HG03066 (cell line): ENCODE measurements around the gene COMMD9.
"Not testable (repeated sequence)": the region's sequence is repeated elsewhere in the genome, so short reads cannot be mapped to it uniquely, and the experiment has no call there.

Experiments used
- ATAC-seq: cut with Tn5 transposase; IDR thresholded peaks from one replicate; pipeline ENCODE4 v1.9.1; 2021; ENCODE audit warnings: low read depth; ENCODE audit not compliant: unreplicated experiment

The COMMD9 gene

DNA sequence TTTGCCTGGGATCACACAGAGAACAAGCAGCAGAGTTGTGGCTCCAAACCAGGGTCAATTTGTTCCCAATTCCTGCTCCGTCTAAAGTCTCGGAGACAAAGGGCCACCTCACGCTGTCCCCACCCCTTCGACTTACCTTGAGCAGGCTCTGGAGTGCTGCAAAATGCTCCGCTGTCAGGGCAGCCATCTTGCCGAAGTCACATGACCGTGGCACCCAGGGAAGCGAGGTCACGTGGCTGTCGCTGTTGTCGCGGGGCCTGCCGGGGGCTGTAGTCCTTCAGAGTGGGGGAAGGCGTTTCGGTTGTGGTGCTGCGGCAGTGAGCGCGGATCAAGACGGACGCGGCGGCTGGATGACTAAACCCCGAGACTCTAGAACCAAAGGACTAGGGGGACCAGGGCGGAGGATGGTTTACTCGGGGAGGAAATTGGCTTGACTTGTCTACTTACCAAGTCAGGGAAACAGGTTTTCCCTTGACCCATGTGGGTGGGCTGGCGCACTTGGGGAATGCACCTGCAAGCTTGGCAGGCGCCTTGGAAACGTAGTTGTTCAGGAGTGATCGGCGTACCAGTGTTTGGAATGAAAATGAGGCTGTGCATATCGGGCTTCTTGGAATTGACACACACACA lies at the start of gene COMMD9:
COMMD9 (minus strand) TSS at position 199 of the 627 bp plus-strand sequence; CDS start at position 187, 12 bp downstream.
- ATAC-seq, result peak; percentile 99

- ATAC-seq, result no peak
Measured at GRCh38 chr11:36333897-36334296, 44.7 kb upstream of the COMMD9 start.

DNA sequence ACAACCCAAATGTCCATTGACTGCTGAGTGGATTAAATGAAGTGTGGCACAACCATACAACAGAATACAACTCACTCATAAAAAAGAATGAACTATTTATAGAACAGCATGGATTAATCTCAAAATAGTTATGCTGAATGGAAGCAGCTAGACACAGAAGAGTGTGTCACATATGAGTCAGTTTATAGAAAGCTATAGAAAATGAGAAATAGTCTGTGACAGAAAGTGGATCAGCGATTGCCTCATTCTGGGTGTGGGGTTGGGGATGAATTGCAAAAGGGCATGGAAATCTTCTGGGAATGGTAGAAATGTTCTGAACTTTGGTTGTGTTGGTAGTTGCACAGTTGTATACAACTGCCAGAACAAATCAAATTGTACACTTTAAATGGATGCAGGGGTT lies 44.2 kb upstream of the COMMD9 start:
- no peak for ATAC-seq

DNA sequence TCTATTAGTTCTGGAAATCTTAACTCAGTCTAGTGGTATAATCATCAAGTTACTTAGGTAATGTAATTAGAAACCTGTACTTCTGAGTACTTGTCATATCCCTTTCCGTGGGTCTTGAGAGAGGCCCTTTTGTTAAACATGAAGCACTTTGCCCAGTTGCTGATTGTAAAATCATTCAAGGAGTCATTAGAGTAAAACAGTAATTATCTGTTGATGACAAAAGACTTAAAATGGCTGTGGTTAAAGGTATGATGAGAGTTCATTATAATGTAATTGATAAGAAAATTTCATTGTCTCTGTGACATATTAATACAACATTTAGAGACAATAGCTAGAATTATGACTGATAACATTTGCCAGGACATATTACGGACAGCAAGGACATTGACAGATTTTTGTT lies 41.2 kb upstream of the COMMD9 start:
- no peak for ATAC-seq

- ATAC-seq, result no peak
Measured at GRCh38 chr11:36328966-36329673, 39.9 kb upstream of the COMMD9 start.

- peak; percentile 65 for ATAC-seq
Measured at GRCh38 chr11:36326524-36327419, 37.5 kb upstream of the COMMD9 start.

- ATAC-seq, result not testable (repeated sequence)
Measured at GRCh38 chr11:36325403-36325802, 36.2 kb upstream of the COMMD9 start.

DNA sequence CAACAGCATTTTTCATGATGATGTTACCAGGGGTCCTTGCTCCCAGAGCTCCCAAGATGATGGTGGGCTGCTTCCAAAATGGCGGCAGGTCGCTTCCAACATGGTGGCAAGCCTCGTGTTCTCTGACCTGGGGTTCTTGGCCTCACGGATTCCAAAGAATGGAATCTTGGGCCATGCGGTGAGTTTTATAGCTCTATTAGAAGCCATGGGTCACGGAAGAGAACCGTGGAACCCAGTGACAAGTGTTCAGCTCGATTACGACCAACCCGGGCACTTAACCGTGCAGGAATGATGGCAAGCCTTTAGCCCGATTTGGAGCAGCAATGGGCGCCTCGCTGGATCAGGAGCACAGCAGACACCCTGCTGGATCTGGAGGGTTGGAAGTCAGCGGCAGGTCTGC lies 35.7 kb upstream of the COMMD9 start:
- ATAC-seq, result not testable (repeated sequence)

- no peak for ATAC-seq
Measured at GRCh38 chr11:36317992-36318391, 28.8 kb upstream of the COMMD9 start.

- no peak for ATAC-seq
Measured at GRCh38 chr11:36316049-36316448, 26.8 kb upstream of the COMMD9 start.

DNA sequence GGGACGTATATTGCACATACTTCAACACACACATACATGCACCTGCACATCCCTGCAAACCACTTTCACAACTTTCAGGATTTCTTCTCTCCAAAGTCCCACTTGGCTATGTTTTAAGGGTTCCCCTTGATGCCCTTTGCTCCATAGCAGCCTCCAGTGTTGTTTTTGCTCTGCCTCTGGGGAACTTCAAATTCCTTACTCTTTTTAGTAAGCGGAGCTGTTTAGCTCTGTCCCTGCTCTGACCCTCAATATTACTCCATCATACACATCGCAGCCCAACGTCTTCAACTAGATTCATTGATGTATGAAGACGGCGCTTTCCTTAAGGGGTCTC lies 25.2 kb upstream of the COMMD9 start:
- ATAC-seq, result no peak

DNA sequence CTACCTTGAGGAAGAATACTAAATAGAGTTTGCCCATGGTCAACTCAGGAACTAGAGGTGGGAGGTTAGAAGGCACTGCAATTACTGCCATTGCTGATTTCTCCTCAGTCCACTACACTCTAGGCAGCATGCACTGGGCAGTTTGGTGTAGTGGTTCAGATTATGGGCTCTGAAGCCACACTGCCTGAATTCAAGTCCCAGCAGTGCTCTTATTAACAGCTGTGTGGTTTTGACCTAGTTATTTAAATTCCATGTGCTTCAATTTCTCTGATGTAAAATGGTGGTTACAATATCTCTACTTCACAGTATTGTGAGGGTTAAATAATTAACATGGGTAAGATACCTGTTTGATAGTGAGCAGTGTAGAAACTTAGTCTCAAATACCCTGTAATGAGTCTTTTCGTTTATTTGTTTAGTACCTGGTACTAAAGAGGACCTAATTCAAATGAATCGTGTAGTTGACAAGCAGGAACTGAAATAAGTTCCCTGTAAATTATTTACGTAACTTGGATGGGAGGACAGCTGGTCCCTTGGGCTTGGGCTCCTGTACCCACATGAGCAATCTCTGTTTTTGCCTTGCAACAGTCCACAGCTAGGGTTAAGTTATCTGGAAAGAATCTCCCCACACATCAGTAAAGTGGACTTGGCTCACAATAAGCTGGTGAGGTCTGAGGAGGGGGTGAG lies 24.7 kb upstream of the COMMD9 start:
- peak; percentile 81 for ATAC-seq

- ATAC-seq, result no peak
Measured at GRCh38 chr11:36312611-36313472, 23.6 kb upstream of the COMMD9 start.

- ATAC-seq, result no peak
Measured at GRCh38 chr11:36311926-36312595, 22.8 kb upstream of the COMMD9 start.

- ATAC-seq, result no peak
Measured at GRCh38 chr11:36309779-36310178, 20.6 kb upstream of the COMMD9 start.

DNA sequence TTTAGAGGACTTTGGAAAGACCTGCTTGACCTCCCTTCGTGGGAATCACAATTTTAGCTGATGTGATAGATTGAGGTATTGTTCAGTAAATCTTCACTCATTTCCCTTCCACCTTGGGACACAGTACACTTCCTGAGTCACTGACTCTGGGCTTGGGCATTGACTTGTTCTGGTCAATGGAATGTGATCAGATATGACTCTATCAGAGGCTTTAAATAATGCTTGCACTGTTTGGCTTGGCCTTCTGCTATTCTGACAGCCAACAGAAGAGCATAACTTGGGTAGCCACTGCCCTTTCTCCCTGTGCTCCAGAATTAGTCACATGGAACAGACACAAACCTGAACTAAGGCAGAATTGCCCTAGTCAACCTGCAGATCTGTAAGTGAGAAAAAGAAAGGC lies 19.4 kb upstream of the COMMD9 start:
- no peak for ATAC-seq

- no peak for ATAC-seq
Measured at GRCh38 chr11:36306888-36307287, 17.7 kb upstream of the COMMD9 start.

DNA sequence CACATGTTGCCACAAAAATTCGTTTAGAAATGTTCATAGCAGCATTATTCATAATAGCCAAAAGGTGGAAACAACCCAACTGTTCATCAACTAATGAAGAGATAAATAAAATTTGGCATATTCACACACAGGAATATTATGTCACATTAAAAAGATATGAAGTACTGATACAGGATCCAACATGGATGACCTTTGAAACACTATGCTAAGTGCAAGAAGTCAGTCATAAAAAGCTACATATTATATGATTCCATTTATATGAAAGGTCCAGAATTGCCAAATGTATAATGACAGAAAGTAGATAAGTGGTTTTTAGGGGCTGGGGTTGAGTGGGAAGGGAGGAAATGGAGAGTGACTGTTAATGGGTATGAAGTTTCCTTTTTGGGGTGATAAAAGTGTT lies 15.8 kb upstream of the COMMD9 start:
- ATAC-seq, result no peak

DNA sequence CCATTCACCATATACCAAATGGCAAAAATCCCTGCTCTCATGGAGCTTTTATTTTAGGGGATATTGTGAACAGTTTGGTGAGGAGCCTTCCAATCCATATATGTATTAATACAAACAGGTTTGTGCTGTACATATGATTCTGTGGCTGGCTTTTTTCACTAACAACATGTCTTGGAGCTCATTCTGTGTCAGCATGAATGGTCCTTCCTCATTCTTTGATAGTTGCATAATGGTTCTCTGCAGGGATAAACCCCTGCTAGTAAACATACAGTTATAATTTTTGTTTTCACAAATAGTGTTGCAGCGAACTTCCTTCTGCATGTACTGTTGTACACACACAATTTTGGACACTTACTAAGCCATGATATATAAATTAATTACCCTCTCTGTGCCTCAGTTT lies 15.1 kb upstream of the COMMD9 start:
- ATAC-seq, result no peak
